ENCODE measurements around the gene PDP2. TPM values are rescaled to one million over a fixed set of nuclear protein-coding genes. Genes with fewer than 3 reads are reported as not detected.
"Not testable (repeated sequence)": the region's sequence is repeated elsewhere in the genome, so short reads cannot be mapped to it uniquely, and the experiment has no call there.

PDP2 gene
- total and polyA plus RNA-seq, 9 of the 15 experiments (the other 6 are each of a cell fraction or from before 2014, with no cell fraction given), result 2.5 to 24.3 (median 7.2) TPM

- H3K79me2 ChIP-seq (ENCODE audit: control insufficient read depth, insufficient read depth, low read length), result no peaks in the 10 kb centered on the region
- intact Hi-C loops (cut with micrococcal nuclease), result loop anchor here (1.0 to 5.0 kb wide), 3 partner anchors 32 to 121 kb away; no protein-coding TSS in a partner anchor
- ChIA-PET CTCF (ENCODE audit: low intra/inter-chr PET ratio) (interaction anchor here (0.8 to 4.3 kb wide), 4 partner anchors 10 to 83 kb away, joined by 3 to 41 read pairs (median 7); partner anchors contain the start of gene RRAD), POLR2A (interaction anchor here (0.9 to 3.0 kb wide), 3 partner anchors 16 to 35 kb away, joined by 3 to 15 read pairs (median 3); partner anchors contain the start of gene PDP2)
- H4K20me1 ChIP-seq (replicated peaks; ENCODE audit: control insufficient read depth, insufficient read depth, low read length), result no peaks in the 10 kb centered on the region
- in situ Hi-C loops (cut with MboI), result loop anchor here (5.0 kb wide), 1 partner anchor 36 kb away; the partner anchor contains the start of gene CIAO2B
- 60% methylated on average over 3 of the region's 3 CpGs for WGBS (ENCODE audit: insufficient coverage, low coverage, missing lambda C conversion rate)
- no peaks in the 10 kb centered on the region for H3K9me1 ChIP-seq (ENCODE audit: control insufficient read depth, insufficient read depth, low read length)
- peaks cover 5% of the 10 kb centered on the region; the same call in 1 of the 3 replicates for H3K36me3 ChIP-seq (ENCODE audit: control insufficient read depth, insufficient read depth, low read length)
- H2AFZ ChIP-seq (ENCODE audit: low read depth, low read length), result no peak overlapping the region
- H3K4me2 ChIP-seq (ENCODE audit: insufficient read depth, low read length), result no peak overlapping the region
- peaks cover 23 to 32% of the 10 kb centered on the region in 2 experiments for H3K4me1 ChIP-seq (replicated peaks in 1 of 2; ENCODE audit: control insufficient read depth in 2 of 2, insufficient read depth in 2 of 2, low read length in 2 of 2)
- FAIRE-seq (no peak), ATAC-seq (no peak), DNase-seq (ENCODE audit: extremely low read depth in 1 of 4, low spot score in 3 of 4) (peak in 1 of 4 experiments; percentile 2)
- no peak overlapping the region for H3K27ac ChIP-seq (ENCODE audit: extremely low read depth, low read depth, low read length)
- no peak overlapping the region for H3K4me3 ChIP-seq
- no peak for TF ChIP-seq CTCF (IDR thresholded peaks at IDR 0.05 in 2 of 3, conservative IDR thresholded peaks at IDR 0.05 in 1 of 3; ENCODE audit: insufficient read depth in 2 of 3, low read depth in 1 of 3, low read length in 3 of 3)
- peak; percentile 30; the same call in 1 of the 2 replicates for TF ChIP-seq C11orf30 (IDR thresholded peaks at IDR 0.05; ENCODE audit: low read depth)
- H3K9me3 ChIP-seq (replicated peaks; ENCODE audit: control insufficient read depth, insufficient read depth, low read depth, low read length), result no peaks in the 10 kb centered on the region
- peak overlapping the region in 1 of 2 experiments; percentile 75; a peak in 2 of 4 replicates for H3K9ac ChIP-seq (ENCODE audit: insufficient read depth in 1 of 2, low read depth in 2 of 2, low read length in 2 of 2)
- no TSS peak for BruUV-seq (replicated peaks)
- no peaks in the 10 kb centered on the region for H3K27me3 ChIP-seq (ENCODE audit: control insufficient read depth in 2 of 2, insufficient read depth in 2 of 2, low read length in 2 of 2)
These were observed 15.7 kb downstream of the PDP2 start for GRCh38 chr16:66895999-66896398.

- not testable (repeated sequence) for H3K9ac ChIP-seq (ENCODE audit: insufficient read depth in 1 of 2, low read depth in 2 of 2, low read length in 2 of 2); H3K27me3 ChIP-seq (ENCODE audit: control insufficient read depth in 2 of 2, insufficient read depth in 2 of 2, low read length in 2 of 2); H3K9me1 ChIP-seq (ENCODE audit: control insufficient read depth, insufficient read depth, low read length); H3K79me2 ChIP-seq (ENCODE audit: control insufficient read depth, insufficient read depth, low read length); FAIRE-seq; H3K36me3 ChIP-seq (ENCODE audit: control insufficient read depth, insufficient read depth, low read length); H3K27ac ChIP-seq (ENCODE audit: extremely low read depth, low read depth, low read length); ATAC-seq; BruUV-seq (replicated peaks); H2AFZ ChIP-seq (ENCODE audit: low read depth, low read length); H3K4me2 ChIP-seq (ENCODE audit: insufficient read depth, low read length); DNase-seq (ENCODE audit: extremely low read depth in 1 of 4, low spot score in 3 of 4); H3K4me3 ChIP-seq; H4K20me1 ChIP-seq (replicated peaks; ENCODE audit: control insufficient read depth, insufficient read depth, low read length); H3K9me3 ChIP-seq (replicated peaks; ENCODE audit: control insufficient read depth, insufficient read depth, low read depth, low read length)
- 35% methylated on average over 5 of the region's 5 CpGs for WGBS (ENCODE audit: insufficient coverage, low coverage, missing lambda C conversion rate)
- in situ Hi-C loops (cut with MboI), result loop anchor here (5.0 kb wide), 1 partner anchor 36 kb away; the partner anchor contains the start of gene CIAO2B
- CTCF ChIA-PET (ENCODE audit: low intra/inter-chr PET ratio), result interaction anchor here (0.8 to 4.3 kb wide), 3 partner anchors 11 to 31 kb away, joined by 3 to 41 read pairs (median 10); partner anchors contain the start of gene RRAD
- intact Hi-C loops (cut with micrococcal nuclease), result loop anchor here (5.0 kb wide), 2 partner anchors 51 to 121 kb away; no protein-coding TSS in a partner anchor
- H3K4me1 ChIP-seq (replicated peaks in 1 of 2; ENCODE audit: control insufficient read depth in 2 of 2, insufficient read depth in 2 of 2, low read length in 2 of 2), result peaks cover 27 to 39% of the 10 kb centered on the region in 2 experiments
- POLR2A ChIA-PET, result interaction anchor here (3.0 kb wide), 1 partner anchor 31 kb away, joined by 15 read pairs; no protein-coding TSS in a partner anchor
These were observed 16.4 kb downstream of the PDP2 start for GRCh38 chr16:66896682-66897081.

All from K562 (cell line).